Gastroesophageal sphincter (tissue), 4 donors: ENCODE measurements around the gene DEDD2. TPM values are rescaled to one million over a fixed set of nuclear protein-coding genes. Genes with fewer than 3 reads are reported as not detected.

Experiments
- ATAC-seq: fragments of 150-250 bp; one replicate; pipeline ENCODE4 v1.9.1; 2016; ENCODE audit warnings: mild to moderate bottlenecking, moderate library complexity
- H3K27ac ChIP-seq, 4 donors: fragments of 200-600 bp; sonication (generic) in 3 of 4; 1 replicate in 3 of 4; 2 replicates in 1 of 4; pipeline ENCODE4 v1.5.1; 2016 to 2019
- H3K27me3 ChIP-seq: fragments of 200-600 bp; sonication (generic); one replicate; pipeline ENCODE4 v1.5.1; 2019
- H3K36me3 ChIP-seq, 2 donors: fragments of 200-600 bp; sonication (generic); one replicate each; pipeline ENCODE4 v1.5.1; 2019; ENCODE audit warnings: control low read depth in 1 of 2
- H3K4me1 ChIP-seq, 3 donors: fragments of 200-600 bp; sonication (generic); 1 replicate in 2 of 3; 2 replicates in 1 of 3; pipeline ENCODE4 v1.5.1; 2016 to 2019; ENCODE audit warnings: control low read depth in 2 of 3
- H3K4me3 ChIP-seq, 2 donors: fragments of 200-600 bp; sonication (generic); one replicate each; pipeline ENCODE4 v1.5.1; 2019; ENCODE audit warnings: mild to moderate bottlenecking in 1 of 2, moderate library complexity in 1 of 2
- H3K9me3 ChIP-seq, 3 donors: fragments of 200-600 bp; sonication (generic); one replicate each; pipeline ENCODE4 v1.5.1; 2017 to 2019; ENCODE audit warnings: control low read depth in 2 of 3
- EP300 ChIP-seq: sonication (generic); formaldehyde crosslinking; IDR thresholded peaks from one replicate; pipeline ENCODE4 v1.6.1; 2017; ENCODE audit warnings: antibody characterized with exemption, mild to moderate bottlenecking
- POLR2A ChIP-seq, 2 donors: fragments of 450-650 bp; IDR thresholded peaks; one replicate each; pipeline ENCODE4 v1.6.1; 2017; ENCODE audit warnings: antibody characterized with exemption in 2 of 2, mild to moderate bottlenecking in 2 of 2, moderate library complexity in 1 of 2
- POLR2AphosphoS5 ChIP-seq: sonication (generic); formaldehyde crosslinking; IDR thresholded peaks from one replicate; pipeline ENCODE4 v1.6.1; 2017; ENCODE audit warnings: antibody characterized with exemption
- WGBS, 2 donors: methylation state at CpG; one replicate each; pipeline ENCODE4 v1.1.5; 2018; ENCODE audit warnings: low coverage in 1 of 2; 5-methylcytosine and 5-hydroxymethylcytosine counted together
- total RNA-seq, 4 donors: library from RNA; depleted of rRNA; stranded (reverse); fragments of >200 nt; gene quantifications; one replicate each; pipeline ENCODE4 v1.1.0, GENCODE V29; 2016
- TF ChIP-seq, protein P1 (sequence below), 4 experiments: fragments of 200-600 bp in 2 of 4; fragments of 450-650 bp in 2 of 4; sonication (generic) in 1 of 4; IDR thresholded peaks; one replicate each; pipeline ENCODE4 v1.5.1; 2017 to 2019; ENCODE audit warnings: antibody characterized with exemption in 4 of 4, mild to moderate bottlenecking in 2 of 4, moderate library complexity in 2 of 4

The DEDD2 gene
- total RNA-seq, 4 donors from 2014 or later, result 31.1 to 39.3 (median 33.4) TPM

GRCh38 chr19:42191855-42192254, 25.6 kb downstream of the DEDD2 start:
- no peak overlapping the region for H3K4me3 ChIP-seq
- H3K27ac ChIP-seq, result no peak overlapping the region
- peaks cover 0 to 7% of the 10 kb centered on the region in 2 donors for H3K36me3 ChIP-seq
- TF ChIP-seq POLR2A (IDR thresholded peaks at IDR 0.05), result no peak
- TF ChIP-seq EP300, result no peak
- no peak for TF ChIP-seq POLR2AphosphoS5
- TF ChIP-seq, protein P1, sequence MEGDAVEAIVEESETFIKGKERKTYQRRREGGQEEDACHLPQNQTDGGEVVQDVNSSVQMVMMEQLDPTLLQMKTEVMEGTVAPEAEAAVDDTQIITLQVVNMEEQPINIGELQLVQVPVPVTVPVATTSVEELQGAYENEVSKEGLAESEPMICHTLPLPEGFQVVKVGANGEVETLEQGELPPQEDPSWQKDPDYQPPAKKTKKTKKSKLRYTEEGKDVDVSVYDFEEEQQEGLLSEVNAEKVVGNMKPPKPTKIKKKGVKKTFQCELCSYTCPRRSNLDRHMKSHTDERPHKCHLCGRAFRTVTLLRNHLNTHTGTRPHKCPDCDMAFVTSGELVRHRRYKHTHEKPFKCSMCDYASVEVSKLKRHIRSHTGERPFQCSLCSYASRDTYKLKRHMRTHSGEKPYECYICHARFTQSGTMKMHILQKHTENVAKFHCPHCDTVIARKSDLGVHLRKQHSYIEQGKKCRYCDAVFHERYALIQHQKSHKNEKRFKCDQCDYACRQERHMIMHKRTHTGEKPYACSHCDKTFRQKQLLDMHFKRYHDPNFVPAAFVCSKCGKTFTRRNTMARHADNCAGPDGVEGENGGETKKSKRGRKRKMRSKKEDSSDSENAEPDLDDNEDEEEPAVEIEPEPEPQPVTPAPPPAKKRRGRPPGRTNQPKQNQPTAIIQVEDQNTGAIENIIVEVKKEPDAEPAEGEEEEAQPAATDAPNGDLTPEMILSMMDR (IDR thresholded peaks at IDR 0.05), result no peak
- no peak for ATAC-seq
- no peaks in the 10 kb centered on the region for H3K4me1 ChIP-seq
- WGBS, 2 donors, result 49 to 70% methylated on average over 3 of the region's 3 CpGs
- H3K27me3 ChIP-seq, result no peaks in the 10 kb centered on the region
- H3K9me3 ChIP-seq, result no peaks in the 10 kb centered on the region

DNA sequence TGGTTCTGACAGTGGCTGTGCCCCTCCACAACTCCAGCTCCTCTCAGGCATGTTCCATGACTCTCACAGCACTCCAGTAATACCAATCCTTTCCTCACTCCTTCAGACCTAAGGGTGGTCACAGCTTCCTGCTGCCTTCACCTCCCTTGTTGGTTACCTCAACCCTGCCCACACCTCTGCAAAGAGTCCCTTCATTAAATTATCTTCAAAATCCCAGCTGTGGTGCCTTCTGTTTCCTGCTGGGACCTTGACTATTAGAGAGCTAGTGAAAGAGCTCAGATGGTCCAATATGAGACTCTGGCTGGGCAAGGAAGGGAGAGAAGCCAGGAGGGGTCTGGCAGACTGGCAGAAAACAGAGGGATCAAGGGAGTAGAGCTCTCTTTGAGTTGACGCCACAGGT, 26.1 kb downstream of the DEDD2 start:
- Histone ChIP-seq H3K4me1 (no peaks in the 10 kb centered on the region), H3K9me3 (no peaks in the 10 kb centered on the region), H3K4me3 (no peak overlapping the region), H3K27ac (no peak overlapping the region), H3K27me3 (no peaks in the 10 kb centered on the region), H3K36me3 (peaks cover 0 to 5% of the 10 kb centered on the region in 2 donors)
- 75 to 83% methylated on average over 1 of the region's 1 CpG for WGBS, 2 donors
- TF ChIP-seq, protein P1 (IDR thresholded peaks at IDR 0.05), result no peak
- TF ChIP-seq POLR2A (IDR thresholded peaks at IDR 0.05), result no peak
- no peak for TF ChIP-seq POLR2AphosphoS5
- ATAC-seq, result no peak

DNA sequence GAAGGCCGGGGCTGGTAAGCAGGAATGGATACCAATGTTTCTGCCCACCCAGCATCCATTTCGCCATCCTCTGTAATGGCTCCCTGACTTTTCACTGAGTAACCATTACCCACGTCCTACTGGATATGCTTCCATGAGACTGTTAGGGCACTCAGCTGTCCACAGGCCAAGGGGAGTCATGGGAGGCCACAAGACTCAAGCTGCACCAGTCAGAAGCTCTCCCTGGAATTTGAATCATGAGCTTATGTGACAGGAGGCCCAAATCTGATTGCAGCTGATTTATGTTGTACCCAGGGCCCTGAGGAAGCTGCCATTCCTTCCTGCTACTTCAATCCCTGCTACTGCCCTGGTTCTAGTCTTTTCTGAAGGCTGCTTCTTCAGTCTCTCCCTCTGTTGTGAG, 28.3 kb downstream of the DEDD2 start:
- H3K27ac ChIP-seq, result no peak overlapping the region
- H3K9me3 ChIP-seq, result no peaks in the 10 kb centered on the region
- ATAC-seq, result no peak
- TF ChIP-seq POLR2AphosphoS5 (no peak), EP300 (no peak), POLR2A (IDR thresholded peaks at IDR 0.05) (no peak)
- TF ChIP-seq, protein P1 (IDR thresholded peaks at IDR 0.05), result no peak
- H3K36me3 ChIP-seq, result no peaks in the 10 kb centered on the region
- H3K4me1 ChIP-seq, result no peaks in the 10 kb centered on the region
- 51 to 69% methylated on average over 3 of the region's 3 CpGs for WGBS, 2 donors
- H3K27me3 ChIP-seq, result no peaks in the 10 kb centered on the region
- no peak overlapping the region for H3K4me3 ChIP-seq

GRCh38 chr19:42188665-42189064, 28.8 kb downstream of the DEDD2 start:
- H3K4me1 ChIP-seq, result no peaks in the 10 kb centered on the region
- no peak for ATAC-seq
- H3K27me3 ChIP-seq, result peaks cover 2% of the 10 kb centered on the region

DNA sequence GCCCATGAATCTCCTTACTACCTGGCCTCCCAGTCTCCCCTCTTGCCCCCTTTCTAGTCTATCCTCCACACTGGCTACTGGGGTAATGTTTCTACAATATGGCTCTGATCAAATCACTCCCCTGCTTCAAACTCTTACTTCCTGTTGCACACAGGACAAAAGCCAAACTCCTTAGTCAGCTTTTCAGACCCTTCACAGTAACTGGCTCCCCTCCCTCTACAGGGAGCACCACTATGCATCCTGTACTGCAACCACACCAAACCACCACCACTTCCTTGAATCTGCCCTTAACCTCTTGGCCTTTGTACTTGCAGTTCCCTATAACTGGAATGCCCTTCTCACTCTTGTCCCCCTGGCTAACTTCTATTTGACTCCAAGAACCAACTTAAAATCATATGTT, 32.2 kb downstream of the DEDD2 start:
- no peaks in the 10 kb centered on the region for H3K36me3 ChIP-seq
- no peaks in the 10 kb centered on the region for H3K4me1 ChIP-seq
- no peaks in the 10 kb centered on the region for H3K9me3 ChIP-seq
- peaks cover 36% of the 10 kb centered on the region for H3K27me3 ChIP-seq
- TF ChIP-seq POLR2AphosphoS5 (no peak), POLR2A (IDR thresholded peaks at IDR 0.05) (no peak), EP300 (no peak)
- TF ChIP-seq, protein P1 (IDR thresholded peaks at IDR 0.05), result no peak
- no peak overlapping the region for H3K27ac ChIP-seq
- ATAC-seq, result peak; percentile 36
- H3K4me3 ChIP-seq, result no peak overlapping the region

More at GRCh38 chr19:42188665-42189064, 28.8 kb downstream of the DEDD2 start:
- Histone ChIP-seq H3K36me3 (no peaks in the 10 kb centered on the region), H3K4me3 (no peak overlapping the region), H3K9me3 (no peaks in the 10 kb centered on the region), H3K27ac (no peak overlapping the region)
- TF ChIP-seq POLR2AphosphoS5 (no peak), POLR2A (IDR thresholded peaks at IDR 0.05) (no peak), EP300 (no peak)
- 33 to 100% methylated on average over 1 of the region's 1 CpG for WGBS, 2 donors
